Smooth muscle cell (in vitro differentiated cells): Measurements from ENCODE around the gene BHLHA15. TPM values are rescaled to one million over a fixed set of nuclear protein-coding genes. Genes with fewer than 3 reads are reported as not detected.

ENCODE experiments used
- DNase-seq: peaks from one replicate; lab custom pipeline; 2025; ENCODE audit not compliant: unreplicated experiment; lab: John Stamatoyannopoulos, UW
- H2AFZ ChIP-seq: fragments of 200-600 bp; sonication (generic); 2 replicates; pipeline ENCODE4 v1.6.0; 2016; ENCODE audit warnings: antibody characterized with exemption, low read depth, mild to moderate bottlenecking
- H3F3A ChIP-seq: fragments of 200-600 bp; sonication (generic); 2 replicates; pipeline ENCODE4 v1.6.0; 2017; ENCODE audit warnings: antibody characterized with exemption, low read depth
- H3K27ac ChIP-seq: fragments of 200-600 bp; sonication (generic); 2 replicates; pipeline ENCODE4 v1.5.1; 2016; ENCODE audit warnings: low read depth, mild to moderate bottlenecking
- H3K27me3 ChIP-seq: fragments of 200-600 bp; sonication (generic); 2 replicates; pipeline ENCODE4 v1.6.1; 2016; ENCODE audit warnings: low read depth, mild to moderate bottlenecking
- H3K36me3 ChIP-seq: fragments of 200-600 bp; sonication (generic); 2 replicates; pipeline ENCODE4 v1.5.1; 2016; ENCODE audit warnings: low read depth
- H3K4me1 ChIP-seq: fragments of 200-600 bp; sonication (generic); 2 replicates; pipeline ENCODE4 v1.5.1; 2016; ENCODE audit warnings: low read depth
- H3K4me2 ChIP-seq: fragments of 200-600 bp; sonication (generic); 2 replicates; pipeline ENCODE4 v1.6.0; 2016; ENCODE audit warnings: mild to moderate bottlenecking
- H3K4me3 ChIP-seq: fragments of 200-600 bp; sonication (generic); 2 replicates; pipeline ENCODE4 v1.5.1; 2016; ENCODE audit warnings: mild to moderate bottlenecking
- H3K79me2 ChIP-seq: fragments of 200-600 bp; sonication (generic); 2 replicates; pipeline ENCODE4 v1.6.0; 2016; ENCODE audit warnings: low read depth, mild to moderate bottlenecking
- H3K9ac ChIP-seq: fragments of 200-600 bp; sonication (generic); 2 replicates; pipeline ENCODE4 v1.6.0; 2016; ENCODE audit warnings: low read depth
- H3K9me3 ChIP-seq: fragments of 200-600 bp; sonication (generic); replicated peaks from 2 replicates; pipeline ENCODE4 v1.5.1; 2016; ENCODE audit warnings: low read depth
- H4K20me1 ChIP-seq: fragments of 200-600 bp; sonication (generic); 2 replicates; pipeline ENCODE4 v1.6.0; 2016; ENCODE audit warnings: low read depth
- CTCF ChIP-seq: fragments of 200-600 bp; sonication (generic); IDR thresholded peaks from 2 replicates; pipeline ENCODE4 v1.5.1; 2017; ENCODE audit warnings: borderline replicate concordance, mild to moderate bottlenecking, antibody characterized with exemption; ENCODE audit not compliant: insufficient read depth, poor library complexity, severe bottlenecking
- WGBS: methylation state at CpG from one replicate; pipeline ENCODE4 v1.1.7; 2016; ENCODE audit warnings: low lambda C conversion rate; 5-methylcytosine and 5-hydroxymethylcytosine counted together
- polyA plus RNA-seq: library from polyadenylated mRNA; unstranded; fragments of >200 nt; fragmentation: Nextera tagmentation; extraction: Ambion mirVana; gene quantifications from 2 replicates; pipeline ENCODE4 v1.2.1, GENCODE V29; 2016
- total RNA-seq: library from RNA; depleted of rRNA; stranded (reverse); fragments of >200 nt; gene quantifications from 2 replicates; pipeline ENCODE4 v1.2.3, GENCODE V29; 2014

Gene BHLHA15
- total and polyA plus RNA-seq, 2 experiments from 2014 or later: 0.27 to 1.3 TPM

GRCh38 chr7:98254951-98255610, 43.8 kb downstream of the BHLHA15 start:
- H3K27ac ChIP-seq: no peak overlapping the region
- H3K4me2 ChIP-seq: no peak overlapping the region
- no peak for TF ChIP-seq CTCF
- H3K27me3 ChIP-seq: no peaks in the 10 kb centered on the region
- H3K4me1 ChIP-seq: peaks cover 14% of the 10 kb centered on the region
- H3K4me3 ChIP-seq: no peak overlapping the region
- no peak overlapping the region for H3K9ac ChIP-seq
- H3K36me3 ChIP-seq: no peaks in the 10 kb centered on the region
- no peaks in the 10 kb centered on the region for H3F3A ChIP-seq
- WGBS: 93% methylated on average over 11 of the region's 11 CpGs
- no peaks in the 10 kb centered on the region for H3K9me3 ChIP-seq
- peaks cover 22% of the 10 kb centered on the region for H3K79me2 ChIP-seq
- no peak overlapping the region for H2AFZ ChIP-seq
- DNase-seq: no peak
- H4K20me1 ChIP-seq: peaks cover 3% of the 10 kb centered on the region

GRCh38 chr7:98256431-98256830, 45.2 kb downstream of the BHLHA15 start:
- no peak for TF ChIP-seq CTCF
- Histone ChIP-seq H3F3A (no peaks in the 10 kb centered on the region), H3K4me3 (no peak overlapping the region), H3K4me2 (no peak overlapping the region), H3K27me3 (no peaks in the 10 kb centered on the region), H4K20me1 (peaks cover 3% of the 10 kb centered on the region), H3K4me1 (peaks cover 7% of the 10 kb centered on the region), H3K9me3 (no peaks in the 10 kb centered on the region), H3K36me3 (no peaks in the 10 kb centered on the region), H3K9ac (no peak overlapping the region), H3K79me2 (peaks cover 21% of the 10 kb centered on the region), H3K27ac (no peak overlapping the region), H2AFZ (no peak overlapping the region)
- 96% methylated on average over 7 of the region's 7 CpGs for WGBS
- no peak for DNase-seq

GRCh38 chr7:98257701-98258100, 46.5 kb downstream of the BHLHA15 start:
- no peak overlapping the region for H3K4me3 ChIP-seq
- H4K20me1 ChIP-seq: peaks cover 3% of the 10 kb centered on the region
- WGBS: 78% methylated on average over 6 of the region's 6 CpGs
- no peak overlapping the region for H2AFZ ChIP-seq
- DNase-seq: no peak
- no peak overlapping the region for H3K9ac ChIP-seq
- no peak overlapping the region for H3K4me2 ChIP-seq
- H3F3A ChIP-seq: no peaks in the 10 kb centered on the region
- no peaks in the 10 kb centered on the region for H3K9me3 ChIP-seq
- no peak for TF ChIP-seq CTCF
- no peaks in the 10 kb centered on the region for H3K36me3 ChIP-seq
- H3K27ac ChIP-seq: no peak overlapping the region
- H3K4me1 ChIP-seq: peaks cover 5% of the 10 kb centered on the region
- peaks cover 14% of the 10 kb centered on the region for H3K79me2 ChIP-seq
- no peaks in the 10 kb centered on the region for H3K27me3 ChIP-seq

Other genes with a start within 250 kb of the BHLHA15 start
- gene OCM2, start 221.2 kb upstream of the BHLHA15 start, total RNA-seq: not detected in 2 replicates
- gene OCM2, start 221.2 kb upstream of the BHLHA15 start, polyA plus RNA-seq: not detected in 2 replicates
- 6.9 and 8.7 TPM in 2 replicates for gene LMTK2, start 104.6 kb upstream of the BHLHA15 start, total RNA-seq
- gene LMTK2, start 104.6 kb upstream of the BHLHA15 start, polyA plus RNA-seq: 3.0 and 3.7 TPM in 2 replicates
- gene TECPR1, start 40.8 kb downstream of the BHLHA15 start, total RNA-seq: 27.7 and 33.1 TPM in 2 replicates
- 8.9 and 15.3 TPM in 2 replicates for gene TECPR1, start 40.8 kb downstream of the BHLHA15 start, polyA plus RNA-seq
- gene BRI3, start 70.2 kb downstream of the BHLHA15 start, total RNA-seq: 58.4 and 70.1 TPM in 2 replicates
- 83.0 and 84.9 TPM in 2 replicates for gene BRI3, start 70.2 kb downstream of the BHLHA15 start, polyA plus RNA-seq
- 55.1 and 63.1 TPM in 2 replicates for gene BAIAP2L1, start 189.7 kb downstream of the BHLHA15 start, total RNA-seq
- gene BAIAP2L1, start 189.7 kb downstream of the BHLHA15 start, polyA plus RNA-seq: 45.0 and 47.2 TPM in 2 replicates